Loucy (cell line): ENCODE data around the gene MPP3.

Experiments
- H2AFZ ChIP-seq: fragments of 200-600 bp; sonication (generic); 2 replicates; pipeline ENCODE4 v1.6.0; 2016; ENCODE audit warnings: antibody characterized with exemption, mild to moderate bottlenecking, low read length, moderate library complexity
- H3F3A ChIP-seq: fragments of 200-600 bp; 2 replicates; pipeline ENCODE4 v1.6.0; 2016; ENCODE audit warnings: antibody characterized with exemption, low read depth, mild to moderate bottlenecking
- H3K27me3 ChIP-seq: fragments of 200-600 bp; sonication (generic); 2 replicates; pipeline ENCODE4 v1.6.1; 2014; ENCODE audit warnings: low read length, mild to moderate bottlenecking; ENCODE audit not compliant: insufficient read depth, poor library complexity, severe bottlenecking
- H3K36me3 ChIP-seq: fragments of 200-600 bp; sonication (generic); 2 replicates; pipeline ENCODE4 v1.6.1; 2016; ENCODE audit warnings: low read length; ENCODE audit not compliant: insufficient read depth
- H3K4me1 ChIP-seq: fragments of 200-600 bp; sonication (generic); 2 replicates; pipeline ENCODE4 v1.5.1; 2014; ENCODE audit warnings: low read length, mild to moderate bottlenecking; ENCODE audit not compliant: insufficient read depth, poor library complexity, severe bottlenecking
- H3K4me2 ChIP-seq: fragments of 200-600 bp; sonication (generic); 2 replicates; pipeline ENCODE4 v1.6.0; 2014; ENCODE audit warnings: antibody characterized with exemption, low read length, low read depth, mild to moderate bottlenecking; ENCODE audit not compliant: poor library complexity, severe bottlenecking
- H3K4me3 ChIP-seq: fragments of 200-600 bp; sonication (generic); 2 replicates; pipeline ENCODE4 v1.5.1; 2014; ENCODE audit warnings: low read length, mild to moderate bottlenecking, mixed read lengths; ENCODE audit not compliant: poor library complexity, severe bottlenecking
- H3K79me2 ChIP-seq: fragments of 200-600 bp; sonication (generic); 2 replicates; pipeline ENCODE4 v1.6.1; 2014; ENCODE audit warnings: low read length; ENCODE audit not compliant: insufficient read depth
- H3K9ac ChIP-seq: fragments of 200-600 bp; sonication (generic); 2 replicates; pipeline ENCODE4 v1.6.0; 2014; ENCODE audit warnings: mild to moderate bottlenecking, low read depth, low read length, moderate library complexity; ENCODE audit not compliant: poor library complexity, severe bottlenecking
- H3K9me2 ChIP-seq: fragments of 200-600 bp; sonication (generic); replicated peaks from 2 replicates; pipeline ENCODE4 v1.6.1; 2016; ENCODE audit warnings: low read depth, low read length, mixed read lengths
- H3K9me3 ChIP-seq: fragments of 200-600 bp; sonication (generic); 2 replicates; pipeline ENCODE4 v1.6.1; 2014; ENCODE audit warnings: mild to moderate bottlenecking, antibody characterized with exemption, low read length, low read depth; ENCODE audit not compliant: insufficient read depth
- H4K20me1 ChIP-seq: fragments of 200-600 bp; sonication (generic); 2 replicates; pipeline ENCODE4 v1.6.0; 2014; ENCODE audit warnings: antibody characterized with exemption, low read length, mild to moderate bottlenecking; ENCODE audit not compliant: insufficient read depth, poor library complexity, severe bottlenecking
- EZH2phosphoT487 ChIP-seq: fragments of 200-600 bp; IDR thresholded peaks from 2 replicates; pipeline ENCODE4 v1.6.1; 2018; ENCODE audit warnings: antibody characterized with exemption, mild to moderate bottlenecking, moderate library complexity, borderline replicate concordance
- TF ChIP-seq, protein P1 (sequence below): fragments of 200-600 bp; sonication (generic); conservative IDR thresholded peaks from 2 replicates; pipeline ENCODE4 v1.5.1; 2014; ENCODE audit warnings: mild to moderate bottlenecking, antibody characterized with exemption, low read length

Gene MPP3

DNA sequence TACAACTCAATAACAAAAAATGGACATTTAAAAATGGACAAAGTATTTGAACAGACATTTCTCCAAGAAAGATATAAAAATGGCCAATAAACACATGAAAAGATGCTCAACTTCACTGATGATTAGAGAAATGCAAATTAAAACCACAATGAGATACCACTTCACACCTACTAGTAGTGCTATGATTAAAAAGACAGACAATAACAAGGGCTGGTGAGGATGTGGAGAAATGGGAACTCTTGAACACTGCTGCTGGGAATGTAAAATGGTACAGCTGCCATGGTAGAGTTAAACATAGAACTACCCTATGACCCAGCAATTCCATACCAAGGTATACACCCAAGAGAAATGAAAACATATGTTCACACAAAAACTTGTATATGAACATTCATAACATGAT lies 27.8 kb downstream of the MPP3 start:
- H3F3A ChIP-seq: no peaks in the 10 kb centered on the region
- H3K79me2 ChIP-seq: no peaks in the 10 kb centered on the region
- no peak overlapping the region for H3K4me3 ChIP-seq
- H3K9me3 ChIP-seq: no peaks in the 10 kb centered on the region
- no peak overlapping the region for H3K4me2 ChIP-seq
- H3K36me3 ChIP-seq: no peaks in the 10 kb centered on the region
- H3K9me2 ChIP-seq: no peaks in the 10 kb centered on the region
- TF ChIP-seq EZH2phosphoT487: no peak
- TF ChIP-seq, protein P1, sequence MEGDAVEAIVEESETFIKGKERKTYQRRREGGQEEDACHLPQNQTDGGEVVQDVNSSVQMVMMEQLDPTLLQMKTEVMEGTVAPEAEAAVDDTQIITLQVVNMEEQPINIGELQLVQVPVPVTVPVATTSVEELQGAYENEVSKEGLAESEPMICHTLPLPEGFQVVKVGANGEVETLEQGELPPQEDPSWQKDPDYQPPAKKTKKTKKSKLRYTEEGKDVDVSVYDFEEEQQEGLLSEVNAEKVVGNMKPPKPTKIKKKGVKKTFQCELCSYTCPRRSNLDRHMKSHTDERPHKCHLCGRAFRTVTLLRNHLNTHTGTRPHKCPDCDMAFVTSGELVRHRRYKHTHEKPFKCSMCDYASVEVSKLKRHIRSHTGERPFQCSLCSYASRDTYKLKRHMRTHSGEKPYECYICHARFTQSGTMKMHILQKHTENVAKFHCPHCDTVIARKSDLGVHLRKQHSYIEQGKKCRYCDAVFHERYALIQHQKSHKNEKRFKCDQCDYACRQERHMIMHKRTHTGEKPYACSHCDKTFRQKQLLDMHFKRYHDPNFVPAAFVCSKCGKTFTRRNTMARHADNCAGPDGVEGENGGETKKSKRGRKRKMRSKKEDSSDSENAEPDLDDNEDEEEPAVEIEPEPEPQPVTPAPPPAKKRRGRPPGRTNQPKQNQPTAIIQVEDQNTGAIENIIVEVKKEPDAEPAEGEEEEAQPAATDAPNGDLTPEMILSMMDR: no peak
- H3K9ac ChIP-seq: no peak overlapping the region
- H4K20me1 ChIP-seq: no peaks in the 10 kb centered on the region
- H2AFZ ChIP-seq: no peak overlapping the region
- no peaks in the 10 kb centered on the region for H3K4me1 ChIP-seq
- H3K27me3 ChIP-seq: no peaks in the 10 kb centered on the region

DNA sequence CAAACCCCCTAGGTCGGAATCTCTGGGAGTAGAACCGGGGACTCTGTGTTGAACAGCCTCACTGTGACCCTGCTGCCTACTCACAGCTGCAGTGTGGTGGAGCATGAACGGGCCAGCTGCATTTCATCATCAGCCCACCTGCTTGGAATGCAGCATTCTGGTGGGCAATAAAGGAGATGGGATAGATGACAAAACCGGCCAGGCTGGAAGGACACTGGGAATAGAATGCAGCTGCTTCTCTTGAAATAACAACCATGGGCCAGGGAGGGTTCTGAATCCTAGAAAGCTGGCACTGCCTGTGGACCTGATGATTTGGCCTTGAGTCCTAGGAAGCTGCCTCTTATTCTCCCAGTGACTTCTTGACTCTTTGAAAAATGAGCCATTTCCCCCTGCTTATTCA lies 29.2 kb downstream of the MPP3 start:
- Histone ChIP-seq H2AFZ (no peak overlapping the region), H3K79me2 (no peaks in the 10 kb centered on the region), H3K27me3 (no peaks in the 10 kb centered on the region), H3K36me3 (no peaks in the 10 kb centered on the region), H3K4me2 (no peak overlapping the region), H3K9ac (no peak overlapping the region), H3K4me3 (no peak overlapping the region), H3K9me3 (no peaks in the 10 kb centered on the region), H3K4me1 (no peaks in the 10 kb centered on the region), H3F3A (no peaks in the 10 kb centered on the region), H4K20me1 (no peaks in the 10 kb centered on the region), H3K9me2 (no peaks in the 10 kb centered on the region)
- TF ChIP-seq EZH2phosphoT487: no peak
- TF ChIP-seq, protein P1: no peak

DNA sequence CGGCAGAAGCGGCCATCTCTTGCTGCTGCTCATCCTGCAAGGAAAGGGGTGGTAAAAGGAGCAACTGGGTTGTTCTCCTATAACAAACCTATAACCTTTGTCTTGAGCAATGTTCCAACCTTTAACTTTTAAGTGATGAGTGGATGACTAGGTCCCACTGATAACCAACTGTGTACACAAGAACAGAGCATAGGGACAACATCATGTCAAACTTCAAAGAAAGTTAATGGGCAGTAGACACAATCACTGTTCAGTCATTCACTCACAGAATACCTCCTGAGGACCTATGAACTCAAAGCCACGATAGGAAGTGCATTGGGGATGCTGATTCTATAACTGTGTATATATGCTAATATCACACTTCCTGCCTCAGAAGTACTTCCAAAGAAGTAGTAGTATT lies 31.1 kb downstream of the MPP3 start:
- Histone ChIP-seq H2AFZ (no peak overlapping the region), H3K9me2 (no peaks in the 10 kb centered on the region), H3F3A (no peaks in the 10 kb centered on the region), H3K27me3 (no peaks in the 10 kb centered on the region), H3K4me3 (no peak overlapping the region), H3K4me2 (no peak overlapping the region), H3K9me3 (no peaks in the 10 kb centered on the region), H3K4me1 (no peaks in the 10 kb centered on the region), H3K9ac (no peak overlapping the region), H4K20me1 (no peaks in the 10 kb centered on the region), H3K36me3 (no peaks in the 10 kb centered on the region), H3K79me2 (no peaks in the 10 kb centered on the region)
- TF ChIP-seq, protein P1: no peak
- no peak for TF ChIP-seq EZH2phosphoT487
